Activated T-helper 1 cell treated with anti-CD3 and anti-CD28 coated beads, Interleukin-2, amount 50 U/mL, for 16 hours (primary cell): ENCODE results near the gene WDR90.
"Not testable (repeated sequence)": the region's sequence is repeated elsewhere in the genome, so short reads cannot be mapped to it uniquely, and the experiment has no call there.

Source experiments
- DNase-seq, 2 donors: peaks; one replicate each; pipeline ENCODE4 v3.0.0-alpha.2; 2020; ENCODE audit warnings: low read depth in 1 of 2, low spot score in 1 of 2

The WDR90 gene

DNA sequence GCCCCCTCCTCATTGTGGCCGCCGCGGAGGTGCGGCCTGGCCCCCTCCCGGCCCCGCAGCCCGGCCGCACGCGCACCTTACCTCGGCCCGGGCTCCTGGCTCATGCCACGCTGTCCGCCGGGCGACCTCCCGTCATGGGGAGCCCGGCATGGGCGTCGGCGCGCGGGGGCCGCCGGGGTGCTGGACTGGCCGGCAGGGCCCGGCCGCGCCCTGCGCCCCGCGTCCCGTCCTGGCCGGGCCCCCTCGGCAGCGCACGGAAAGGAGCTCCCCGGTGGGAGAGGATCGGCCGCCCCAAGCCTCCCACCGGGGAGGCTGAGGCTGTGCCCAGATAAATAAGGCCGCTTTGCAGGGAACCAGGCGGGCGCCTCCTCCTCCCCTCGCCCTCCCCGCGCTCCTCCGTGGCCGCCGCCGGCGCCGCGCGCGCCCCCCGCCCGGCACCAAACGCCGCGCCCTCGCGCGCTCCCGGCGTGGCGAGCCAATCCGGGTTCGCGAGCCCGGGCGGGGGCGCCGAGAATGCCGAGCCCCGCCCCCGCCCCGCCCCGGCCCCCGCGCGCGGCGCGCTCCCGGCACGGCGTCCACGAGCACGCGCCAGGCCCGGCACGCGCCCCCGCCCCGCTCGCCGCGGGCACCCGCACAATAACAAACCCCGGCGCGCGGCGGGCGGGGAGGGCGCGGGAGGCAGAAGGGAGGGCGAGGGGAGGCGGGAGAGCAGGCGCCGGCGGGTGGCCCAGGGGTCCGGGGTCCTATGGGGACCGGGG, 56.4 kb downstream of the WDR90 start, which contains the start of gene FBXL16:
Gene FBXL16, minus strand, starts transcription at position 371 of the 758 bp plus-strand sequence. CDS start 8,396 bp downstream, outside the sequence.
- no peak for DNase-seq

DNA sequence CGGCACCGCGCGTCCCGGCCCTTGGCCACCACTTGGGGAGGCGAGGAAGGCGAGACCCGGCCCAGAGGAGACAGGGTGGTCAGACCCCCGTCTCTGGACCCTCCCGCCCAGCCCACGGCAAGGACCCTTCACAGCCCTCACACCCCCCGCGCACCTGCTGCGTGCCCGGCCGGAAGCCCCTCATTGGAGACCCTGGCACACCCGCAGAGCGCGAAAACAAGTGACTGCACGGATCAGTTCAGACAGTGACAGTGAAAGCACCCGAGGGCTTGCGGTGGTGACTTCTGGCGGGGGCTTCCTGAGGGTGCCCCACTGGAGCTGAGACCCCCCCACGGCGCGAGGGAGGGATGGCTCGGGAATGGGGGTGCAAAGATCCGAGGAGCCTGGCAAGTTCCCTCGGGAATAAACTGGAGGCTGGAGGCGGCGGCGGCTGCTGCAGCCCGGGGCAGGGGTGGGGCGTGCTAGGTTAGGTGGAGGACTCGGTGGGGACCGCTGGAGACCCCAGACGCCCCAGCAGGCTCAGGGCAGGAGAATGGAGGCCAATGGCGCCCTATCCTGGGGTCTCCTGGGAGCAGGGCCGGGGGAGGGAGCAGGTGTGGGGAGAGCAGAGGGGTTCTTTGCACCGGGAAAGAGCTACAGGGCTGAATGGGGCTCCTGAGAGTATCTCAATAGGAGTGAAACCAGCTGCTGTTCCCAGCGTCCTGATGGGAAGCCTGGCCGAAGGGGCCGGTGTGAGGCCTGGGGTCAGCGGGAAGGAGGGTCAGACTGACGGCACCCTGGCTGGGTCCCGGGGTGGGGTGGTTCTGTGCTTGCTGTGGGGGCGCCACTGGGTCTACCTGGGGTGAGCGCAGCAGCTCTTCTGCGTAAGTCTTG, 57.3 kb downstream of the WDR90 start:
- DNase-seq, result no peak

GRCh38 chr16:707062-707538, 57.9 kb downstream of the WDR90 start:
- DNase-seq, result no peak

- DNase-seq, result no peak
Observed at GRCh38 chr16:708019-708418, 58.9 kb downstream of the WDR90 start.

GRCh38 chr16:708959-709358, 59.8 kb downstream of the WDR90 start:
- no peak for DNase-seq

- no peak for DNase-seq
Observed at GRCh38 chr16:709566-710499, 60.7 kb downstream of the WDR90 start.

DNA sequence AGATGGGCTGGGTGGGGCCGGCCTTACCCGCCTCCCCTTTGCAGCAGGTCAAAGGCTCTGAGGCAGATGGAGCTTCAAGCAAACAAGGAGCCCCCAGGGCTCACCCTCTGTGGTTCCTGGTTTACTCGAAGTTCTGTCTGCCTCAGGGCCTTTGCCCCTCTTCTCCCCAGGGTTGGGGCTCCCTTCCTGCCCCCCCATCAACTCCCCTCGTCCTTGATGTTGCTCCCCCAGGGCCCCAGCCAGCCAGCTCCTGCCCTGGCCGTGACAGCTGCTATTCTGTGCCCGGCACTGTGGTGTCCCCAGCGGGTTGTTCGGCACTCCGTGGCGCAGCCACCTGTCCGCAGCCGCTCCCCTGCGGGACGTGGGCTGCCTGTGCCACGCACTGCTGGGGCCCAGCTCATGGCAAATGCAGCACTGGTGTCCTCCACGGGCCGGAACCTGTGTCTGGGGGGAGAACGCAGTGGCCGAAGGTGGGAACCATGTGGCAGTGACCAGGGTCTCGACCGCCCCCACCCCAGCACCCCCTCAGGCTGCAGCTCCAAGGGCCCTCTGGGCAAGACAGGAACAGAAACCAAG, 61.4 kb downstream of the WDR90 start:
- DNase-seq, result no peak

- DNase-seq, result no peak
Observed at GRCh38 chr16:711084-711483, 61.9 kb downstream of the WDR90 start.

DNA sequence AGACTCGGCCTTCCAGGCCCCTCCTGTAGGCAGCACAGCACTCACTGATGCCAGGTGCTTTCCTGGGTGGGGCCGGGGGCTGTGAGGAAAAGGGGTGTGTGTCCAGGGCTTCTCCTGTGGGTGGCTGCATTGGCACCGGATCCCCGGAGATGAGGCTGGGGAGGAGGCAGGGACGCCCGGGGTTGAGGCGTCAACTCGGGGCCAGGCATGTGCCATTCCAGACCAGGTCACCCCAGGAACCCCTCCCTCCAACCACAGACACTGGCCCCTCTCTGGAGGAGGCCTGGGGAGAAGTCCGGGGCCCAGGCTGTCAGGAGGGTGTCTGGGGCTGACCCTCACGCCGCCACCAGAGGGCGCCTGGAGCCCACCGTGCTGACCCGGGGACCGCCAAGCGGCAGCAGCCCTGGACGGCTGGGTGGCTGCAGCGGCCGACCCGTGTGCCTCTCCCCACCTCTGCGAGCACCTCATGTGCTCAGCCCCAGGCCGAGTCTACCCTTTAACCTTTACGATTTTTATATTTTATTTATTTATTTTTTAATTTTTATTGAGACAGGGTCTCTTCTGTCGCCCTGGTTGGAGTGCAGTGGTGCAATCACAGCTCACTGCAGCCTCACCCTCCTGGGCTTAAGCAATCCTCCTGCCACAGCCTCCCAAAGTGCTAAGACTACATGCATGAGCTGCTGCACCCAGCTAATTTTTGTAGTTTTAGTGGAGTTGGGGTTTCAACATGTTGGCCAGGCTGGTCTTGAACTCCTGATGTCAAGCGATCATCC, 62.6 kb downstream of the WDR90 start:
- DNase-seq, result peak; percentile 67 to 70

DNA sequence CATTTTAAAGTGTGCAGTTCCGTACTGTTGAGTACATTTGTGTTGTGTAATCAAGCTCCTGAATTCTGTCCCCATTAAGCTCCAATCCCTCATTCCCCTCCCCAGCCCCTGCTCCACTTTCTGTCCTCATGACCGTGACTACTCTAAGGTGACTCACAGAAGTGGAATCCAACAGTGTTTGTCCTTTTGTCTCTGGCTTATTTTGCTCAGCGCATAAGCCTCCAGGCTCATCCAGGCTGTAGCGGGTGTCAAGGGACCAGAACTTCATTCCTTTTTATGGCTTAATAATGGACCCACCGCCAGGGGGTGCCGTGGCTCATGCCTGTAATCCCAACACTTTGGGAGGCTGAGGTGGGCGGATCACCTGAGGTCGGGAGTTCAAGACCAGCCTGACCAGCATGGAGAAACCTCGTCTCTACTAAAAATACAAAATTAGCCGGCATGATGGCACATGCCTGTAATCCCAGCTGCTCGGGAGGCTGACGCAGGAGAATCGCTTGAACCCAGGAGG, 63.6 kb downstream of the WDR90 start:
- not testable (repeated sequence) for DNase-seq

- no peak for DNase-seq
Observed at GRCh38 chr16:714079-714478, 64.9 kb downstream of the WDR90 start.

DNA sequence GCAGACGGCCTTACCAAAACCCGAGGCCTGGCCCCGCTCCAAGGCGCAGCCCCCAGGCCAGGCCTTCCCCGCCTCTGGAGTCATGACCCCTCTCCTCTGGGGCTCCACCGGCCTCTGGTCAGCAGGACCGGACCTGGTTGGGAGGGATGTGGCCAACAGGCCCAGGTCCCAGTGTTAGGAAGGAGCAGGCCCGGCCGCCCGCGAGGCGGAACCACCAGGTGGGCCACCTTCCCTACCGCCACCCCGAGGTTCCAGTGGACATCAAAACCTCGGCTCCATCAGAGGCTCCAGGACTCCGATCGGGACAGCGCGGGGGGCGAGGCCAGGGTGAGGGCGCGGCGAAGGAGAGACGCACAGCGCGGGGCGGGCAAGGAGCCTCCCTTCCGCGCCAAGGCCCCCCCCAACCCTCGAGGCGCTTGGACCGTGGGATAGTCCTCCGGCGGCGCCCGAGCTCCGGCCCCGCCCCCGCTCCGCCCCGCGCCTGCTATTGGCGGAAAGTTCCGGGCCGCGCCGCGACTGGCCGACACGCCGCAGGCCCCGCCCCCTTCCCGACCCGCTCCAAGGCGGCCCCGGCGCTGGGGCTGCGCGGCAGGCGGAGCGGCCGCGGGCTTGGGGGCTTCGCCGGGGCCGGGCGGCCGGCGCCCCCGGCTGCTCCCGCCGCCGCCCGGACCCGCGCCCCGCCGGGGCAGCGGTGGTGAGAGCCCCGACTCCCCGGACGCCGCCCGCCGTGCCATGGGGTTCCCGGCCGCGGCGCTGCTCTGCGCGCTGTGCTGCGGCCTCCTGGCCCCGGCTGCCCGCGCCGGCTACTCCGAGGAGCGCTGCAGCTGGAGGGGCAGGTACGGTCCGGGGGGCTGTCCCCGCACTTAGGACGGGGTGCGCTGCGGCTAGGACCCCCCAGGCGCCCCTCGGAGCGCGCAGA, 65.7 kb downstream of the WDR90 start, which contains the start of gene METRN:
Gene METRN, plus strand, starts transcription at position 561 of the 919 bp plus-strand sequence. Its CDS starts 172 bp downstream, at position 733.
- DNase-seq, result peak; percentile 79 to 84

DNA sequence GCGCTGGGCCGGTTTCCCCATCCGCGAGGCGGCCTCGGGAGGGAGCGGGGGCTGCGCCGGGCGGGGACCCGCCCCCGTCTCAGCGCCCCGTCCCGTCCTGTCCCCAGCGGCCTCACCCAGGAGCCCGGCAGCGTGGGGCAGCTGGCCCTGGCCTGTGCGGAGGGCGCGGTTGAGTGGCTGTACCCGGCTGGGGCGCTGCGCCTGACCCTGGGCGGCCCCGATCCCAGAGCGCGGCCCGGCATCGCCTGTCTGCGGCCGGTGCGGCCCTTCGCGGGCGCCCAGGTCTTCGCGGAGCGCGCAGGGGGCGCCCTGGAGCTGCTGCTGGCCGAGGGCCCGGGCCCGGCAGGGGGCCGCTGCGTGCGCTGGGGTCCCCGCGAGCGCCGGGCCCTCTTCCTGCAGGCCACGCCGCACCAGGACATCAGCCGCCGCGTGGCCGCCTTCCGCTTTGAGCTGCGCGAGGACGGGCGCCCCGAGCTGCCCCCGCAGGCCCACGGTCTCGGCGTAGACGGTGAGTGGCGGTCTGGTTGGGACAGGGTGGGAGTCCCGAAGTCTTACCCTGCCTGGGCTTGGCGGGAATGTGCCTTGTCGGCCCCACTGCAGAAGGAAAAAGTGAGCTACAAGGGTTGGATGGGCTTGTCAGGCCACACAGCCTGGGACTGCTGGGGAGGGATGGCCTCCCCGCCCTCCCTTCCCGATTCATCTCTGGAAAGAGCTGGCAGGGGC, 66.5 kb downstream of the WDR90 start:
- DNase-seq, result no peak

GRCh38 chr16:716200-716568, 67.0 kb downstream of the WDR90 start:
- DNase-seq, result no peak

DNA sequence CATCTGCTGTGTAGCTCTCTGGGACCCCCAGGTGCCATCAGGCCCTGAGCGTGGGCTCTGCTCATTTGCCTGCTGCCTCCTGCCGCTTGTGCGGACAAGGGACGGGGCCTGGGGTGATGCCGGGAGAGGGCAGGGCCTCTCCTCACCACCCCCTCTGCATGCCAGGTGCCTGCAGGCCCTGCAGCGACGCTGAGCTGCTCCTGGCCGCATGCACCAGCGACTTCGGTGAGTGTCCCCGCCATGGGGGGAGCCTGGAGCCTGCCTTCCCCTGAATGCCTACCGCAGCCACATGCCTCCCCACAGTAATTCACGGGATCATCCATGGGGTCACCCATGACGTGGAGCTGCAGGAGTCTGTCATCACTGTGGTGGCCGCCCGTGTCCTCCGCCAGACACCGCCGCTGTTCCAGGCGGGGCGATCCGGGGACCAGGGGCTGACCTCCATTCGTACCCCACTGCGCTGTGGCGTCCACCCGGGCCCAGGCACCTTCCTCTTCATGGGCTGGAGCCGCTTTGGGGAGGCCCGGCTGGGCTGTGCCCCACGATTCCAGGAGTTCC, 67.7 kb downstream of the WDR90 start:
- DNase-seq, result no peak
